Measurements from ENCODE around the gene YJEFN3. TPM values are rescaled to one million over a fixed set of nuclear protein-coding genes. Genes with fewer than 3 reads are reported as not detected.
A peak's percentile ranks its signal among the peaks of the same experiment; 100 is the strongest.

The YJEFN3 gene
- total and polyA plus RNA-seq, 10 of the 15 experiments (the other 5 are each of a cell fraction or from before 2014, with no cell fraction given): 0.05 to 6.9 (median 3.5) TPM

GRCh38 chr19:19527674-19528625 is 761 bp upstream of the YJEFN3 start:
- RAD21 ChIA-PET (ENCODE audit: unreplicated experiment): no interaction called here
- in situ Hi-C loops (cut with MboI): loop anchor here (5.0 to 25.0 kb wide), 7 partner anchors 114 to 1509 kb away; partner anchors contain the start of genes GMIP, ZNF66 and ZNF737
- Histone ChIP-seq H3K4me1 (ENCODE audit: control insufficient read depth, insufficient read depth, low read length) (peaks cover 34% of the 10 kb centered on the region), H4K20me1 (ENCODE audit: control insufficient read depth, insufficient read depth) (no peaks in the 10 kb centered on the region), H3K9ac (ENCODE audit: control insufficient read depth, insufficient read depth, low read length) (no peak overlapping the region), H3K27me3 (replicated peaks in 1 of 2; ENCODE audit: control insufficient read depth in 2 of 2, insufficient read depth in 2 of 2, low read length in 1 of 2) (no peaks in the 10 kb centered on the region), H3K4me2 (ENCODE audit: control insufficient read depth, insufficient read depth) (no peak overlapping the region), H3K4me3 (no peak overlapping the region), H2AFZ (ENCODE audit: control insufficient read depth, low read depth, low read length) (no peak overlapping the region), H3K36me3 (ENCODE audit: control insufficient read depth in 2 of 2, insufficient read depth in 2 of 2, low read length in 1 of 2) (peaks cover 6 to 23% of the 10 kb centered on the region in 2 experiments), H3K27ac (ENCODE audit: control insufficient read depth, insufficient read depth) (no peak overlapping the region), H3K9me3 (replicated peaks; ENCODE audit: control insufficient read depth, insufficient read depth, low read length) (no peaks in the 10 kb centered on the region), H3K79me2 (ENCODE audit: control insufficient read depth, insufficient read depth, low read length) (peaks cover 21% of the 10 kb centered on the region)
- POLR2A ChIA-PET: no interaction called here
- intact Hi-C loops (cut with micrococcal nuclease; ENCODE audit: unreplicated experiment): no loop called here
- SMC1A ChIA-PET (ENCODE audit: uncharacterized antibody, unreplicated experiment): no interaction called here
- 92% methylated on average over 27 of the region's 27 CpGs for WGBS (ENCODE audit: insufficient coverage, insufficient replicate concordance, low lambda C conversion rate, missing lambda C conversion rate)
- FAIRE-seq (no peak), ATAC-seq (no peak), DNase-seq (ENCODE audit: low read depth, low spot score) (no peak)
- CTCF ChIA-PET: interaction anchor here (0.7 kb wide), 1 partner anchor 116 kb away, joined by 3 read pairs; no protein-coding TSS in a partner anchor
- no peak for TF ChIP-seq IKZF1 (conservative IDR thresholded peaks at IDR 0.05)
- TF ChIP-seq EGR1 (IDR thresholded peaks at IDR 0.05; ENCODE audit: borderline replicate concordance in 1 of 2, low read depth in 2 of 2, low read length in 2 of 2): no peak
- no peak for TF ChIP-seq TCF3 (IDR thresholded peaks at IDR 0.05; ENCODE audit: borderline replicate concordance, insufficient read depth, low read depth, low read length)
- TF ChIP-seq POLR2A (IDR thresholded peaks at IDR 0.05; ENCODE audit: low read depth, low read length): peak; percentile 17
- 0 out of 2 replicates have a peak, but pooled peaks have one; percentile 28 for TF ChIP-seq POLR2AphosphoS5 (IDR thresholded peaks at IDR 0.05; ENCODE audit: low read length)
- no peak for TF ChIP-seq IKZF2 (IDR thresholded peaks at IDR 0.05)
- no TSS peak for BruUV-seq (replicated peaks)

Data from GM12878 (cell line).